Kidney capillary endothelial cell (primary cell): ENCODE results near the gene MRPL51.
A peak's percentile ranks its signal among the peaks of the same experiment; 100 is the strongest.

ENCODE experiments used
- DNase-seq: peaks from one replicate; pipeline ENCODE4 v3.0.0-alpha.2; 2018; ENCODE audit warnings: low spot score

The MRPL51 gene

DNA sequence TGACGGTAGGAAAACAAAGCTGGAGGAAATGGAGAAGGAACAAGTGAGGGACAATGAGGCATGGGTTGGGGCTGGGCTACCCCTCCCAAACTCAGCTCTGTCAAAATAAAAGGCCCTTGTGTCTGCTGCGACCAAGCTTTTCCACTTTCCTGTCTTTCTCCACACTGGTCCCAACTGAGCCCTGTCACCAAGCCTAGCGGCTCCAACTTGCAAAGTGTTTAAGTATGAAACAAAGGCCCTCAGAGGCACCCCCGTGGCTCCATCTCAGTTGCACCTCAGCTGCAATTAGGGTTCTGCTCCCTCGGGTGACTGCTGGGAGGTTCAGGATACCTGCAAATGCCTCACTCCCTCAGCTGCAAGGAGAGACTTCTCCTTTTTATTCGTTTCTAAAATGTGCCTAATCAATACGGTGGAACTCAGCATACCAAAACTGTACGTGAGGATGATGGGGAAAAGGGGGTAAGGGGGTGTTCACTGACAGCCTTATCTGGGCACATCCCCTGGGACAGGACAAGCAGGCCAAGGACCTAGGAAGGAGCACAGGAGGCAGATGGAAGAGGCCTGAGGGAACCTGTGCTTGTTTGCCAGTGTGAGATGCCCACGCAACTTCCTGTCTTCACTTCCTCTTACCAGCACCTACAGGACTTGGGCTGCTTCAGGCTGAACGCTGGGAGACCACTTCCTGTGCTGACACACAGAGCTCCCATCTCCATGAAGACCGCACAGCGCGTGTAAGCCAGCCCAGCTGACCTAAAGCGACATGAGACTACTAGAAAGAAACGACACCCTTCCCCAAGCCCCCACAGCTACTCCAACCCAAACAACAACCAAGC lies 31.4 kb downstream of the MRPL51 start:
- peak; percentile 71 for DNase-seq

DNA sequence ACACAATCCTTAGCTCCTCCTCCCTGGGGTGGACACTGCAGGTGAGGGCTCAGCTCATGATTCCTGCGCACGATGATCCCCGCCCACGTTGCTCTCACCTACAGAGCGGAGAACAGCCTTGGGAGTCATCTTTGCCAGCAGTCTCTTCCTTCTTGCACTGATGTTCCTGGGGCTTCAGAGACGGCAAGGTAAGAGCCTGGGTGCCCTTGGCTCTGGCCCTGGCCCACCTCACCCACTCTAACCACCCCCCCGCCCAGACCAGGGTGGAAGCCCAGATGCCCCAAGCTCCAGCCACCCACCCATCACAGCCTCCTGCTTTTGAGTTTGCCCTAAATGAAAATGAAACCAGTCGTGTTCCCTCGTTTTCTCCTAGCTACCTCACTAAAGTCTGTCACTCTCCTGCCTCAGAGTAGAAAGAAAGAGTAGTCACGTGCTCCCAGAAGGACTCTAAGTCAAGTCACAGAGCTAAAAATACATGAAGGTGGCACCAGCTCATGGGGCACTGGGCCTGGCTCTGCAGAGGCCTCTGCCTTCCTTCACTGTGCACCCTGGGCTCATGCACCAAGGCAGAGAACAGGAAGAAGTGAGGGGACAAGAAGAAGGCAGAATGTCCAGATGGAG lies 32.2 kb downstream of the MRPL51 start:
- no peak for DNase-seq

DNA sequence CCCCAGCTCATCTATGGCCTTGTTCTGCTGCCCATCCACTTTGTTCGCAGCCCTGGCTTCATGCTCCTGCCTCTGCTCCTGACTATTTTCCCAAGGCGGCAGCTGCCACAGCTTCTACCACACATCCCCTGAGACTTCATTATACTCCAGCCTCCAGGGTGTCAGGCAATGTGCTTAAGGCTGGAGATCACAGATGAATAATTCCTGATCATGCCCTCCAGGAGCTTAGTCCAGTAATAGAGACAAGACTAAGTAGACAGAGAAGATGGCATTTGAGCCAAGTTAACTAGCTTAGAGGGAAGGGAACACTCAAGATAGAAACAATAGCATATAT lies 34.1 kb downstream of the MRPL51 start:
- DNase-seq: no peak

DNA sequence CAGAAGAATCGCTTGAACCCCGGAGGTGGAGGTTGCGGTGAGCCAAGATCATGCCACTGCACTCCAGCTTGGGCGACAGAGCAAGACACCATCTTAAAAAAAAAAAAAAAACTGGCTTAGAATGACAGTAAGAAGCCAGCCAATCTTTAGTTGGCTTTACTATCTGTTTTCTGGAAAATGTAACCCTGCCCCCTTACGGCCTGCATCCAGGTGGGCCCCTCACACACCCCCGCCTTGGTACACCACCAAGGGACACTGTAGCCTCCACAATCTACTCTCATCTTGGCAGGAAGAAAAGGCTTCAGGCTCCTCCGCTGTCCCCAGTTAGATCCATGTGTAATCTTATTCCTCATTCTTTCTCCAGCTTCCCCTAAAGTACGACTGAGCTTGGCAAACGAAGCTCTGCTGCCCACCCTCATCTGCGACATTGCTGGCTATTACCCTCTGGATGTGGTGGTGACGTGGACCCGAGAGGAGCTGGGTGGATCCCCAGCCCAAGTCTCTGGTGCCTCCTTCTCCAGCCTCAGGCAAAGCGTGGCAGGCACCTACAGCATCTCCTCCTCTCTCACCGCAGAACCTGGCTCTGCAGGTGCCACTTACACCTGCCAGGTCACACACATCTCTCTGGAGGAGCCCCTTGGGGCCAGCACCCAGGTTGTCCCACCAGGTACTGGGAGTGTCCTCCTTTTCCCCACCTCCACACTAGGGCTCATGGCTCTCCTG lies 34.6 kb downstream of the MRPL51 start:
- DNase-seq: no peak

DNA sequence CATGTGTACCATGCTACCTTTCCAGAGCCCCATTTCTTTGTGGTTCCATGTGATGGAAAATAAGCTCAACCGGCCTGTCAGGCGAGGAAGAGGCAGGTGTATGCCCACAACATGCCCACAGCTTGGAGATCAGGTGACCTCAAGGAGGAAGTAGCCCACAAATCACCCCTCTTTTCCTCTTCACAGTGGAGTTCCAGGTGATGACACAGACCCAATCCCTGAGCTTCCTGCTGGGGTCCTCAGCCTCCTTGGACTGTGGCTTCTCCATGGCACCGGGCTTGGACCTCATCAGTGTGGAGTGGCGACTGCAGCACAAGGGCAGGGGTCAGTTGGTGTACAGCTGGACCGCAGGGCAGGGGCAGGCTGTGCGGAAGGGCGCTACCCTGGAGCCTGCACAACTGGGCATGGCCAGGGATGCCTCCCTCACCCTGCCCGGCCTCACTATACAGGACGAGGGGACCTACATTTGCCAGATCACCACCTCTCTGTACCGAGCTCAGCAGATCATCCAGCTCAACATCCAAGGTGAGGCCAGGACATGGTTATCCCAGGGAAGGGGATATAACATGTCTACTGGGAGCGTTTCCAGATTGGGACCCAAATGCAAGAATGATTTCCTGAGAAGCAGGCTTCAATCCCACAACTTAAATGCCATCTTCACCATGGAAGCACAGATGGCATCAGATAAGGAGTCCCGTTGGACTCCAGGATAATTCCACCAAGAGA lies 35.7 kb downstream of the MRPL51 start:
- DNase-seq: no peak

DNA sequence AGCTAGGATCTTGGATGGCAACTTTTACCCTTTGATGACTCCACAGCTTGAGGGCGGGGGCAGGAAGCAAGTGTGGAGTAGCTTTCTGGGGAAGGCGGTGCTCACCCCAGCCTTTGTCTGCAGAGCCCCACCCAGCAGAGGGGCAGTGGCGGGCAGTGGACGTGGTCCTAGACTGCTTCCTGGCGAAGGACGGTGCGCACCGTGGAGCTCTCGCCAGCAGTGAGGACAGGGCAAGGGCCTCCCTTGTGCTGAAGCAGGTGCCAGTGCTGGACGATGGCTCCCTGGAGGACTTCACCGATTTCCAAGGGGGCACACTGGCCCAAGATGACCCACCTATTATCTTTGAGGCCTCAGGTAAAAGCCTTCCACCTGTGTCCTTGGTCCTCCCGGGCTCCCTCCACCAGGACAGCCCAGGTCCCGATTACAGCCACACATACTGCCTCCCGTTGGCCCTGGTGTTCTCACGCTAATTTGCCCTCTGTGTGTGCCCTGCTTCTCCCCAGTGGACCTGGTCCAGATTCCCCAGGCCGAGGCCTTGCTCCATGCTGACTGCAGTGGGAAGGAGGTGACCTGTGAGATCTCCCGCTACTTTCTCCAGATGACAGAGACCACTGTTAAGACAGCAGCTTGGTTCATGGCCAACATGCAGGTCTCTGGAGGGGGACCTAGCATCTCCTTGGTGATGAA lies 40.0 kb downstream of the MRPL51 start:
- peak; percentile 56 for DNase-seq

DNA sequence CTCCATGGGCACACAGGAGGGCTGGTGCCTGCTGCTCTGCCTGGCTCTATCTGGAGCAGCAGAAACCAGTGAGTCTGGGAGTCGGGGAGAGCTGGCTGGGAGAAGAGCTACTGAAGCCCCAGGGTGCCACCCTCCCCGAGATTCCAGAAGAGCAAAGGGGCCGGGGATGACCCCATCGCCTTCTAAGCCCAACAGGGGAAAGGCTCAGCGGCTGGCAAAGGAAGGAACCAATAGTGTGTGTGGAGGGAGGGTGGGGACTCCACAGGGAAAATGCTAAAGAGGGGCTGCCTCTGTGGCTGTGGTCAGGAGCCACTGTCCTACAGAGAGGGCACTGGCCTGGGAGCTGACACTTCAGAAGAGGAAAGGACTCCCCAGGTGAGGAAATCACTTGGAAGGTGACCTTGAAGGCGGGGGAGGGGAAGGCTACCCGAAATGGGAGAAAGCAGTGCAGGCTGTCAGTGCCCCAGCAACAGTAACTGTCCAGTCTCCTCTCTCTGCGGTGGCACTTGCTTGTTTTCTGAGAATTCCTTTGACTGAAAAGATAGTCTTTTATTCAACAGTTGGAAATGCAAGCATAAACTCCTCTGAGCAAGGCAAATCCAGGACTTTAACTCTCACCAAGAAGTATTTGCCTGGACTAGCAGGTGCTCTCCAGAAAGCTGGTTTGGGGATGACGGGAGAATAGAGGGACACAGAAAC lies 40.7 kb downstream of the MRPL51 start:
- no peak for DNase-seq

DNA sequence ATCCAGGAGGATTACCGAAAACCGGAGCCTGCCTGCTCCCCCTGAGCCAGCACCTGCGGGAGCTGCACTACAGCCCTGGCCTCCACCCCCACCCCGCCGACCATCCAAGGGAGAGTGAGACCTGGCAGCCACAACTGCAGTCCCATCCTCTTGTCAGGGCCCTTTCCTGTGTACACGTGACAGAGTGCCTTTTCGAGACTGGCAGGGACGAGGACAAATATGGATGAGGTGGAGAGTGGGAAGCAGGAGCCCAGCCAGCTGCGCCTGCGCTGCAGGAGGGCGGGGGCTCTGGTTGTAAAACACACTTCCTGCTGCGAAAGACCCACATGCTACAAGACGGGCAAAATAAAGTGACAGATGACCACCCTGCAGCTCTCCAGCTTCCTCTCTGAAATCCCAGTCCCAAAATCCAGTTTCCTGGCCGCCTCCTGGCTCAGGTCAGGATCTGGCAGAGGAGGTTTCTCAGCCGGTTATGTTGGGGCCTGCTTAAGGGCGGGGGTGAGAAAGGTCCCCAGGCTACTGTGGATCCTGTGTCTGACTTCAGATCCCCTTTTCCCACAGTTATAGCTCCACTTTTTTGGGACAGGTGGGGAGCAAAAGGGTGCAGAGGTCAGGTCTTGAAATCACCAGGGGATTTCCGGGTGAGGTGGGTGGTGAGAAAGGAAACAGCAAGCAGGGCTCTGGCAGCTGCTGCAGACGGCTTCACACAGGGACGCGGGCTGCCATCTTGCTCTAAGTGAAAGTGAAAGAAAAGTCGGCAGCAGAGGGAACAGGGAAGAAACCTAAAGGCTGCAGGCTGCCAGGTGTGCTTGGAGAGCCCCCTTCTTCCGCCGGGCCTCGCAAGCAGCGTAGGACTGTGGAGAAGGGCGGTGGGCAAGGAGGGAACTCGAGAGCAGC lies 41.5 kb downstream of the MRPL51 start, which contains the start of gene TAPBPL:
TSS of gene TAPBPL (plus strand) at position 695 of the 897 bp plus-strand sequence. CDS start 207 bp downstream, outside the sequence.
- peak; percentile 78 for DNase-seq

DNA sequence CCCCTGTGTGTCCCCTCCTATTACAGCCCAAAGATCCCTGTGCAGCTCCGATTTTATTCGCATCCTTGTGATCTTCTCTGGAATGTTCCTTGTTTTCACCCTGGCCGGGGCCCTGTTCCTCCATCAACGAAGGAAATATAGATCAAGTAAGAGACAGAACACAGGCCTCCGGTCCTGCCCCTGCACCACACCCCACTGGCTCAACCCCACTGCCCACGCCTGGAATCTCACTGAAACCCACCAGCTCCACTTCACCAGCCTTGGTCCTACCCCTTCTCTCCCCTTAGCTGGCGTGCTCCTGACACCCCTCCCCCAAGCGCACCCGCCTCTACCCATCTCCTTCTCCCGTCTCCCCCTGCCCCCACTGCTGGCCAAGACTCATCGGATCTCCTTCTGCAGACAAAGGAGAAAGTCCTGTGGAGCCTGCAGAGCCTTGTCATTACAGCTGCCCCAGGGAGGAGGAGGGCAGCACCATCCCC lies 42.2 kb downstream of the MRPL51 start:
- no peak for DNase-seq

DNA sequence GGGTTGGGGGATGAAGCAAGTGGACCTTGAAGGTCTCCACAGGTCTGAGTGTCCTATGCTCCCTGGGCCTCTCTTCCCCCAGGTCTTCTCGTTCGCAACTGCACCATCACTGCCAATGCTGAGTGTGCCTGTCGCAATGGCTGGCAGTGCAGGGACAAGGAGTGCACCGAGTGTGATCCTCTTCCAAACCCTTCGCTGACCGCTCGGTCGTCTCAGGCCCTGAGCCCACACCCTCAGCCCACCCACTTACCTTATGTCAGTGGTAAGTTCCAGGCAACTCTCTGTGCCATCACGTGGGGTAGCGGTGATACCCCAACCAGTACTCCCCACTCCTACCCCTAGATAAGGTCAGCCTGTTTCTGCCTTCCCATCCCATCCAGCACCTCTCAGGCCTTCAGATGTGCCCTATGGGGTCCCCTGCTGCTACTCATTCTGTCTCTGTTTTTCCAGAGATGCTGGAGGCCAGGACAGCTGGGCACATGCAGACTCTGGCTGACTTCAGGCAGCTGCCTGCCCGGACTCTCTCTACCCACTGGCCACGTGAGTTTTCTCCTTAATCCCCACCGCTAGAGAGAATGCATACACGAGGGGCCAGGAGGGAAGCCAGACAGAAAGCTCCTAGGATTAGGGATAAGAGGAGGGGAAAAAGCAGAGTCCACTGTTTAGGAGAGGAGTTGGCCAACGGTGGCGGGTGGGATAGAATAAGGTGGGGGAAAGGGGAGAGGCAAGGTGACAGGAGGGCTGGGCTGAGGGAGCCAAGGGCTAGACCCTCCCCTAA lies 42.8 kb downstream of the MRPL51 start:
- no peak for DNase-seq

DNA sequence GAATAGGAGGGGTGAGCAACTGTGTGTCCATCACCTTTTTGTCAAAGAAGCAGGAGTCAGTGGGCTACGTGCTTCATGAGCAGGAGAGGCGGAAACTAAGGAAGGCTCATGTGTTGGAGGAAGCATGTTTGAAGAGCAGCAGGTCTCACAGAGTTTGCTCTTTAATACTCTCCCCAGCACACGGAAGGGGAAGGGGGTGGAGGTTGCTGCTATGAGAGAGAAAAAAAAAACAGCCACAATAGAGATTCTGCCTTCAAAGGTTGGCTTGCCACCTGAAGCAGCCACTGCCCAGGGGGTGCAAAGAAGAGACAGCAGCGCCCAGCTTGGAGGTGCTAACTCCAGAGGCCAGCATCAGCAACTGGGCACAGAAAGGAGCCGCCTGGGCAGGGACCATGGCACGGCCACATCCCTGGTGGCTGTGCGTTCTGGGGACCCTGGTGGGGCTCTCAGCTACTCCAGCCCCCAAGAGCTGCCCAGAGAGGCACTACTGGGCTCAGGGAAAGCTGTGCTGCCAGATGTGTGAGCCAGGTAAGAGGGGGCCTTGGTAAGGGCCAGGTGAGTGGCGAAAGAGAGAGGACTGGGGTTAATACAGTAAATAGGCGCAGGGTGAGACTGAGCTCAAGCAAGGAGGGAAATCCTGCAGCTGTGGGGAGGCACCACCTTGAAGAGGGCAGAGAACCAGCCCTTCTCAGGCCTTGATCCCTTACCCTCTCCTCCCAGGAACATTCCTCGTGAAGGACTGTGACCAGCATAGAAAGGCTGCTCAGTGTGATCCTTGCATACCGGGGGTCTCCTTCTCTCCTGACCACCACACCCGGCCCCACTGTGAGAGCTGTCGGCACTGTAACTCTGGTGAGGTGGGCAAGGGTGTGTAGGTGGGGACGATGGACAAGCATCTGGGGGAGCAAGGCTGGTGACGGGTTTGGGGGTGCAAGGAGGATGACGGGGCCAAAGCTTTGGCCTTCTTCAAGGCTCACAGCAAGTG lies 48.1 kb downstream of the MRPL51 start, which contains the start of gene CD27:
TSS of gene CD27 (plus strand) at position 252 of the 985 bp plus-strand sequence. CDS start at position 393, 141 bp downstream.
- DNase-seq: no peak

DNA sequence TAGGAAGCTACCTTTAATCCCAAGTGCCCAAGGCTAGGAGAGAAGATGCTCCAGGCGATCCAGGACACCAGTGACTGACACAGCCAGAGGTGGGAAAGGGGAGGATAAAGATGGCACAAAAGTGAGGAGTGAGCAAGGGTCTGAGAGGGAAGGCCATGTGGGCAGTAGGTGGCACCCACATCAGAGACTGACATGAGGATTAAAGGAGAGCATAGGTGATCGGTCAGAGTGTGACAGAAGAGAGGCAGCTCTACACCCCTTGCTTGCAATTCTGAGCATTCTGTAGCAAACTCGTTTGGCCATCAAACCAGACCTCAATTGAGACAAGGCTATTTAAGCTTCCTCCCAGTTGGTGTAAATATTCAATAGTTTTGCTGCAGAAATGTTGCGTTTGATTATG lies 49.0 kb downstream of the MRPL51 start:
- no peak for DNase-seq

DNA sequence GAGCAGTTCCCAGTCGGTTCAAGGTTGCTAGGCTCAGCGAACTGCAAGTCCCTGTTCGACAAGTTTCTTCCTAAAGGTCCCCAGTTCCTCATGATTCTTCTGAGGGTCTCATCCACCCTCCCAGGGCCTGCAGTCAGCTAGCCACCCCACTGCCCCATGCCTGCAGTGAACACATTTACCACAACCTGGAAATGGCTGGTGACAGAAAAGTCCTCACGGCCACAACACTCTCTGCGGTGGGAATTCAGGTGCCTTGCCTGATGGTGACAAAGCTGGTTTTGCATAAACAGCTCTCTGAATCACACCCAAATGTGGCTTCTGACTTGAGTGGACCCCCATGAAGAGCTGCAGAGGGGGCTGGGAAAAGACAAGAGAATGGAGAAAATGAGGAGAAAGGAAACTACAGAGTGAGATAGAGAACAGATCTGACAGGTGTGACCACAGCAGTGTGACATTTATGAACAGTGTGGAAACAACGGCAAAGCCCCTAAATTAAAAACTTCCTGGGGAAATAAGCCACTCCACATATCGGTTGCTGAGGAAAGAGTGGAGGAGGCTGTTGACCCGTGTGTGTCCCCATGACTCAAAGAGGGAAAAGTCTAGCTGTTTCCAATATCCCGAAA lies 49.6 kb downstream of the MRPL51 start:
- DNase-seq: no peak

DNA sequence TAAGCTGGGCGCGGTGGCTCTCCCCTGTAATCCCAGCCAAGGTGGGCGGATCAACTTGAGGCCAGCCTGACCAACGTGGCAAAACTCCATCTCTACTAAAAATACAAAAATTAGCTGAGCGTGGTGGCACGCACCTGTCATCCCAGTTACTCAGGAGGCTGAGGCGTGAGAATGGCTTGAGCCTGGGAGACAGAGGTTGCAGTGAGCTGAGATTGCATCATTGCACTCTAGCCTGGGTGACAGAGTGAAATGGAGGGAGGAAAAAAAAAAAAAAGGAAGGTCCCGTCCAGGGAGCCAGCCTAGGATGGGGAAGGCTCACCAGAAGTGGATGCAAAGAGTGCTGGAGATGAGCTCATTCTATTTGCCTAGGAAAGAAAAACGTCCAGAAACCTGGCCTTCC lies 50.2 kb downstream of the MRPL51 start:
- DNase-seq: no peak
